Vagina (tissue), 2 donors: ENCODE data around the gene CENPH. TPM values are rescaled to one million over a fixed set of nuclear protein-coding genes. Genes with fewer than 3 reads are reported as not detected.

Experiments used
- DNase-seq, 2 donors: peaks; one replicate each; pipeline ENCODE4 v3.0.0-alpha.2; 2017; ENCODE audit errors: extremely low spot score in 2 of 2
- H3K27ac ChIP-seq: fragments of 200-600 bp; sonication (generic); one replicate; pipeline ENCODE4 v1.5.1; 2019
- H3K27me3 ChIP-seq: fragments of 200-600 bp; sonication (generic); one replicate; pipeline ENCODE4 v1.5.1; 2019
- H3K36me3 ChIP-seq, 2 donors: fragments of 200-600 bp; sonication (generic); one replicate each; pipeline ENCODE4 v1.5.1; 2017 to 2019
- H3K4me1 ChIP-seq: fragments of 200-600 bp; sonication (generic); one replicate; pipeline ENCODE4 v1.5.1; 2019
- H3K4me3 ChIP-seq, 2 donors: fragments of 200-600 bp; sonication (generic); 1 replicate in 1 of 2; 2 replicates in 1 of 2; pipeline ENCODE4 v1.5.1; 2016 to 2019
- H3K9me3 ChIP-seq: fragments of 200-600 bp; sonication (generic); one replicate; pipeline ENCODE4 v1.5.1; 2019
- POLR2A ChIP-seq, 2 donors: fragments of 450-650 bp; IDR thresholded peaks; one replicate each; pipeline ENCODE4 v1.6.1; 2017; ENCODE audit warnings: antibody characterized with exemption in 2 of 2, mild to moderate bottlenecking in 2 of 2, moderate library complexity in 2 of 2
- POLR2AphosphoS5 ChIP-seq, 2 donors: sonication (generic); formaldehyde crosslinking; IDR thresholded peaks; one replicate each; pipeline ENCODE4 v1.9.0; 2017; ENCODE audit warnings: antibody characterized with exemption in 2 of 2, mild to moderate bottlenecking in 2 of 2, low read depth in 1 of 2; ENCODE audit not compliant: insufficient read depth in 1 of 2
- intact Hi-C: fragments of 100-400 bp; cut with DNase I; formaldehyde crosslinking; loops from one replicate; pipeline ENCODE4 v1.15.1; 2023
- total RNA-seq: library from RNA; depleted of rRNA; stranded (reverse); fragments of >200 nt; gene quantifications from one replicate; pipeline ENCODE4 v1.2.3, GENCODE V29; 2016
- TF ChIP-seq, protein P1 (sequence below), 3 experiments: fragments of 450-650 bp in 2 of 3; fragments of 200-600 bp in 1 of 3; sonication (generic) in 1 of 3; IDR thresholded peaks; one replicate each; pipeline ENCODE4 v1.5.1; 2017 to 2019; ENCODE audit warnings: antibody characterized with exemption in 3 of 3, mild to moderate bottlenecking in 2 of 3, moderate library complexity in 2 of 3

Gene CENPH
- total RNA-seq, 1 donor from 2014 or later: 3.9 TPM

DNA sequence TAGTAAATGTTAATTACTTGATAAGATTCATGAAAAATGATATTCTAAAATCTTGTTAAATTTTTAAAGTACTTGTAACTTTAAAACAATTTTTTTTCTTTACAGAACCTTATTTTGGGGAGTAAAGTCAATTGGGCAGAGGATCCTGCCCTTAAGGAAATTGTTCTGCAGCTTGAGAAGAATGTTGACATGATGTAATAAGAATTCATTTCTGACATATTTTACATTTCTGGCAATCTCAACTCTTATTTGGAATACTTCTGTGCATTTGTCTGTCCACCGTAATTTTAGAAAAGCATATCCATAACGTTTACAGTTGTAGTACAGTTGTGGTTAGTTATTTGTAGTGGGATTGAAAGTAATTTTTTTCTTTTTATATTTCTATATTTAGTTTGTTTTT, 20.2 kb downstream of the CENPH start:
- intact Hi-C loops: no loop called here
- Histone ChIP-seq H3K27me3 (no peaks in the 10 kb centered on the region), H3K4me1 (no peaks in the 10 kb centered on the region), H3K9me3 (no peaks in the 10 kb centered on the region), H3K27ac (no peak overlapping the region), H3K36me3 (no peaks in the 10 kb centered on the region), H3K4me3 (no peak overlapping the region)
- no peak for TF ChIP-seq POLR2AphosphoS5 (IDR thresholded peaks at IDR 0.05; ENCODE audit: insufficient read depth in 1 of 2, low read depth in 1 of 2)
- TF ChIP-seq POLR2A (IDR thresholded peaks at IDR 0.05): no peak
- TF ChIP-seq, protein P1, sequence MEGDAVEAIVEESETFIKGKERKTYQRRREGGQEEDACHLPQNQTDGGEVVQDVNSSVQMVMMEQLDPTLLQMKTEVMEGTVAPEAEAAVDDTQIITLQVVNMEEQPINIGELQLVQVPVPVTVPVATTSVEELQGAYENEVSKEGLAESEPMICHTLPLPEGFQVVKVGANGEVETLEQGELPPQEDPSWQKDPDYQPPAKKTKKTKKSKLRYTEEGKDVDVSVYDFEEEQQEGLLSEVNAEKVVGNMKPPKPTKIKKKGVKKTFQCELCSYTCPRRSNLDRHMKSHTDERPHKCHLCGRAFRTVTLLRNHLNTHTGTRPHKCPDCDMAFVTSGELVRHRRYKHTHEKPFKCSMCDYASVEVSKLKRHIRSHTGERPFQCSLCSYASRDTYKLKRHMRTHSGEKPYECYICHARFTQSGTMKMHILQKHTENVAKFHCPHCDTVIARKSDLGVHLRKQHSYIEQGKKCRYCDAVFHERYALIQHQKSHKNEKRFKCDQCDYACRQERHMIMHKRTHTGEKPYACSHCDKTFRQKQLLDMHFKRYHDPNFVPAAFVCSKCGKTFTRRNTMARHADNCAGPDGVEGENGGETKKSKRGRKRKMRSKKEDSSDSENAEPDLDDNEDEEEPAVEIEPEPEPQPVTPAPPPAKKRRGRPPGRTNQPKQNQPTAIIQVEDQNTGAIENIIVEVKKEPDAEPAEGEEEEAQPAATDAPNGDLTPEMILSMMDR (IDR thresholded peaks at IDR 0.05): no peak
- DNase-seq: no peak

DNA sequence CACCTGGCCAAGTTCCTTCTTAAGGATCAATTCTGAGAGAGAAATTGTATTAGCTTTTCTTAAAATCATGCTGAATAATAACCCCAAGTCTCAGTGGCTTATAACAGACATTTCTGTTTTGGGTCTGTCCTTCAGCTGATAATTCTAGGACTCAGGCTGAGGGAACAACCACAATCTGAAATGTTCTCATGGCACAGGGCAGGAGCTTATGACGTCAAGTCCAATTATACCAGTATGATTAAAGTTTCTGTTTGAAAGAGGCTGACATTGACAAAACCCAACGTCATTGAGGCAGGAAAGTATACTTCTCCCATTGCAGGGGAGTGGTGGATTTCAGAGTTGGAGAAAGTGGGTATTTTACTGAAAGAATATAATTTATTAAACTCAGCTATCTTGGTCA, 21.8 kb downstream of the CENPH start:
- TF ChIP-seq POLR2A (IDR thresholded peaks at IDR 0.05): no peak
- TF ChIP-seq POLR2AphosphoS5 (IDR thresholded peaks at IDR 0.05; ENCODE audit: insufficient read depth in 1 of 2, low read depth in 1 of 2): no peak
- TF ChIP-seq, protein P1 (IDR thresholded peaks at IDR 0.05): no peak
- no peak for DNase-seq
- H3K9me3 ChIP-seq: no peaks in the 10 kb centered on the region
- H3K4me3 ChIP-seq: no peak overlapping the region
- no peaks in the 10 kb centered on the region for H3K4me1 ChIP-seq
- no peak overlapping the region for H3K27ac ChIP-seq
- no peaks in the 10 kb centered on the region for H3K36me3 ChIP-seq
- H3K27me3 ChIP-seq: no peaks in the 10 kb centered on the region
- intact Hi-C loops: no loop called here

DNA sequence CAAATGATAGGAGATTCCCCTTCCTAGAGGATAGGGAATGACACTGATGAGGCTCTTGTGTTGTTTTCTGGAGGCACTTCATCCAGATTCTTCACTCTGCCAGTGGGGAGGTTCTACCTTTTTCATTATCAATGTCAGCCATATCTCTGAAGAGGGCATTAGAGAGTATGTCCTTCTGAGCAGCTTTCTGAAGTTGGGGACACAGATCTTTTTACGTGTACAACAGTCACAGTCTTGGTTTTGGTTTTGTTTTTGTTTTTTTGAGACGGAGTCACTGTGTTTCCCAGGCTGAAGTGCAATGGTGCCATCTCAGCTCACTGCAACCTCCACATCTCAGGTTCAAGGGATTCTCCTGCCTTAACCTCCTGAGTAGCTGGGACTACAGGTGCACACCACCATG, 22.6 kb downstream of the CENPH start:
- H3K36me3 ChIP-seq: no peaks in the 10 kb centered on the region
- intact Hi-C loops: no loop called here
- H3K27me3 ChIP-seq: no peaks in the 10 kb centered on the region
- H3K27ac ChIP-seq: no peak overlapping the region
- no peak for DNase-seq
- H3K4me3 ChIP-seq: no peak overlapping the region
- H3K9me3 ChIP-seq: no peaks in the 10 kb centered on the region
- peaks cover 2% of the 10 kb centered on the region for H3K4me1 ChIP-seq
- TF ChIP-seq POLR2AphosphoS5 (IDR thresholded peaks at IDR 0.05; ENCODE audit: insufficient read depth in 1 of 2, low read depth in 1 of 2): no peak
- TF ChIP-seq, protein P1 (IDR thresholded peaks at IDR 0.05): no peak
- no peak for TF ChIP-seq POLR2A (IDR thresholded peaks at IDR 0.05)

DNA sequence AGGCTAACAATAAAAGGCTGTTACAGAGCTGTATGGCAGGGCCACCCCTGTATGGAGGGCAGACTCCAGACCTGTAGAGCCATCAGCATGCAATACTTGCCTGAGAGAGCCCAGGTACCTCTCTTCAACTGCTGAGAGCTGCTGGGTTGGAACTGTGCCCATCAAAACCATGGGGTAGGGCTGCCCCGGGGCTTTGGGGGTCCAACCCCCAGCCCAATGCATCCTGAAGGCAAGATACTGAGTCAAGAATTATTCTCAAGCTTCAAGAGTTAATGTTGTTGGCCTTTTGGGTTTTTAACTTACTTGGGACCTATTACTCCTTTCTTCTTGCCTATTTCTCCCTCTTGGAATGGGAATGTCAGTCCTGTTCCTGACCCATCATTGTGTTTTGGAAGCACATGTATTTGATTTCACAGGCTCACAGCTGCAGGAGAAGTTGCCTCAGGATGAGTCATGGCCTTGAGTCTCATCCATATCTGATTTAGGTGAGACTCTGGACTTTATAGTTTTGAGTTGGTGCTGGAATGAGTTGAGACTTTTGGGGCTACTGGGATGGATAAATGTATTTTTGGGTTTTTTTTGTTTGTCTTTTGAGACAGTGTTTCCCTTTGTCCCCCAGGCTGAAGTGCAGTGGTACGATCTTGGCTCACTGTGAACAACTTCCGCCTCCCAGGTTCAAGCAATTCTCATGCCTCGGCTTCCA, 24.3 kb downstream of the CENPH start:
- Histone ChIP-seq H3K27ac (no peak overlapping the region), H3K4me1 (peaks cover 11% of the 10 kb centered on the region), H3K27me3 (no peaks in the 10 kb centered on the region), H3K4me3 (no peak overlapping the region), H3K36me3 (no peaks in the 10 kb centered on the region), H3K9me3 (no peaks in the 10 kb centered on the region)
- no peak for TF ChIP-seq POLR2AphosphoS5 (IDR thresholded peaks at IDR 0.05; ENCODE audit: insufficient read depth in 1 of 2, low read depth in 1 of 2)
- no peak for DNase-seq
- intact Hi-C loops: no loop called here

DNA sequence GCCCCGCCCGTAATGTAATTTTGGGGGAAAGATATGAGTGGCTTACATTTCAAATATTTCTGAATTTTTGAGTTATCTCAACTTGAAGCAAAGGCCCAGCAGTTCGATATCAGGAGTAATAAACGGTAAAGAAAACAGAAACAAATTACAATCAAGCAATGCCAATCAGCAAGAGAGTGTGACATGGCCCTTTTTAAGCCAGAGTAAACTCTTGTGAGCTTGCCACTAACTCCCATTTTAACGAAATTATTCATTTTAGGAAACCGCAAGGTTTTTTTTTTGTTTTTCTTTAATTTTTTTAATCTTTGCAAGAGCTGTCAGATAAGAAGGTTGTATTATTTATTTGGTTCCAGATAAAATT, 27.7 kb downstream of the CENPH start:
- Histone ChIP-seq H3K9me3 (no peaks in the 10 kb centered on the region), H3K27ac (no peak overlapping the region), H3K36me3 (no peaks in the 10 kb centered on the region), H3K4me3 (peak overlapping the region; percentile 82 to 97), H3K4me1 (peaks cover 22% of the 10 kb centered on the region), H3K27me3 (no peaks in the 10 kb centered on the region)
- DNase-seq: no peak
- TF ChIP-seq POLR2A (IDR thresholded peaks at IDR 0.05) (no peak), POLR2AphosphoS5 (IDR thresholded peaks at IDR 0.05; ENCODE audit: insufficient read depth in 1 of 2, low read depth in 1 of 2) (no peak)
- TF ChIP-seq, protein P1 (IDR thresholded peaks at IDR 0.05): no peak
- intact Hi-C loops: no loop called here
